A549 treated with AZD9567 at 1 μM for 4 hours (cell line): ENCODE data around the gene RASIP1. TPM values are rescaled to one million over a fixed set of nuclear protein-coding genes. Genes with fewer than 3 reads are reported as not detected.

Source experiments
- total RNA-seq: library from RNA; stranded (reverse); fragments of 200-300 nt; extraction: Qiagen RNA extraction; gene quantifications from 5 replicates; pipeline ENCODE4 v1.2.3, GENCODE V29; 2022; ENCODE audit not compliant: insufficient read depth

The RASIP1 gene
- total RNA-seq: 0.52 to 3.2 TPM (median 0.64 TPM) in 5 replicates

GRCh38 chr19:48740164-48740972 lies at the start of gene RASIP1:
Gene RASIP1 (minus strand): TSS chr19:48740610. CDS start chr19:48740282, 328 bp downstream.

GRCh38 chr19:48755084-48755641 lies 14.8 kb upstream of the RASIP1 start, which contains the start of gene FGF21:
Gene FGF21 (plus strand): TSS chr19:48755524. CDS start chr19:48756237, 713 bp downstream.

GRCh38 chr19:48752496-48753365 lies 12.3 kb upstream of the RASIP1 start, which contains the start of gene FUT1:
Gene FUT1 (minus strand): TSS chr19:48752641. CDS start chr19:48751281, 1,360 bp downstream.

GRCh38 chr19:48746738-48747575 lies 6.5 kb upstream of the RASIP1 start, which contains the start of gene IZUMO1:
Gene IZUMO1 (minus strand): TSS chr19:48746909. CDS start chr19:48745859, 1,050 bp downstream.

GRCh38 chr19:48719263-48720171 lies 20.9 kb downstream of the RASIP1 start, which contains the start of gene MAMSTR:
Gene MAMSTR (minus strand): TSS chr19:48719725. CDS start chr19:48719031, 694 bp downstream.

GRCh38 chr19:48695743-48696352 lies 44.6 kb downstream of the RASIP1 start, which contains the start of gene FUT2:
Gene FUT2 (plus strand): TSS chr19:48695971. CDS start chr19:48702957, 6,986 bp downstream.

GRCh38 chr19:48672994-48673393 lies 67.4 kb downstream of the RASIP1 start, which contains the start of gene NTN5:
Gene NTN5 (minus strand): TSS chr19:48673017. CDS start chr19:48670986, 2,031 bp downstream.

Other genes with a start within 250 kb of the RASIP1 start
- 3.6 to 4.3 TPM (median 4.0 TPM) in 5 replicates for gene LMTK3, start 228.8 kb downstream of the RASIP1 start, total RNA-seq
- gene SULT2B1, start 188.4 kb downstream of the RASIP1 start, total RNA-seq: 14.1 to 16.2 TPM (median 14.9 TPM) in 5 replicates
- not detected in 5 replicates for gene SPACA4, start 133.9 kb downstream of the RASIP1 start, total RNA-seq
- 0.21 to 0.33 TPM (median 0.31 TPM) in 4 of 5 replicates, not detected in the other for gene FAM83E, start 125.5 kb downstream of the RASIP1 start, total RNA-seq
- 3,115 to 3,428 TPM (median 3,246 TPM) in 5 replicates for gene RPL18, start 121.4 kb downstream of the RASIP1 start, total RNA-seq
- 9.2 to 14.7 TPM (median 13.2 TPM) in 5 replicates for gene SPHK2, start 121.1 kb downstream of the RASIP1 start, total RNA-seq
- 1.7 to 2.8 TPM (median 2.3 TPM) in 5 replicates for gene DBP, start 103.2 kb downstream of the RASIP1 start, total RNA-seq
- gene CA11, start 94.4 kb downstream of the RASIP1 start, total RNA-seq: 4.4 to 12.3 TPM (median 9.8 TPM) in 5 replicates
- 0.26 to 0.48 TPM (median 0.29 TPM) in 4 of 5 replicates, not detected in the other for gene NTN5, start 67.6 kb downstream of the RASIP1 start, total RNA-seq
- gene FUT2, start 44.6 kb downstream of the RASIP1 start, total RNA-seq: not detected in 5 replicates
- gene MAMSTR, start 20.9 kb downstream of the RASIP1 start, total RNA-seq: 0.31 to 0.46 TPM (median 0.38 TPM) in 4 of 5 replicates, not detected in the other
- gene IZUMO1, start 6.3 kb upstream of the RASIP1 start, total RNA-seq: 0.03 TPM in 1 of 5 replicates, not detected in the others
- gene FUT1, start 12.0 kb upstream of the RASIP1 start, total RNA-seq: 0.06 to 0.10 TPM (median 0.08 TPM) in 4 of 5 replicates, not detected in the other
- gene FGF21, start 14.9 kb upstream of the RASIP1 start, total RNA-seq: not detected in 5 replicates
- gene BCAT2, start 70.4 kb upstream of the RASIP1 start, total RNA-seq: 56.8 to 66.6 TPM (median 61.9 TPM) in 5 replicates
- gene HSD17B14, start 95.9 kb upstream of the RASIP1 start, total RNA-seq: 9.3 to 17.4 TPM (median 13.4 TPM) in 5 replicates
- 1.1 to 1.7 TPM (median 1.2 TPM) in 5 replicates for gene PLEKHA4, start 128.0 kb upstream of the RASIP1 start, total RNA-seq
- gene PPP1R15A, start 131.8 kb upstream of the RASIP1 start, total RNA-seq: 77.7 to 128 TPM (median 99.5 TPM) in 5 replicates
- gene TULP2, start 158.1 kb upstream of the RASIP1 start, total RNA-seq: not detected in 5 replicates
- gene NUCB1, start 159.7 kb upstream of the RASIP1 start, total RNA-seq: 196 to 206 TPM (median 200 TPM) in 5 replicates
- gene DHDH, start 193.1 kb upstream of the RASIP1 start, total RNA-seq: 1.5 to 1.7 TPM (median 1.5 TPM) in 4 of 5 replicates, not detected in the other
- 289 to 347 TPM (median 317 TPM) in 5 replicates for gene BAX, start 214.3 kb upstream of the RASIP1 start, total RNA-seq
- gene FTL, start 224.7 kb upstream of the RASIP1 start, total RNA-seq: 15,391 to 23,528 TPM (median 18,182 TPM) in 5 replicates